HepG2 (cell line): ENCODE results near the gene OR6B3.

Experiments used
- KAT2B ChIP-seq: fragments of 150-350 bp; IDR thresholded peaks from 2 replicates; pipeline ENCODE4 v1.6.1; 2014; ENCODE audit warnings: low read depth, low read length, borderline replicate concordance
- MYC ChIP-seq: sonication (generic); formaldehyde crosslinking; IDR thresholded peaks from 2 replicates; pipeline ENCODE4 v1.9.0; 2021; ENCODE audit warnings: missing genetic modification reagents, borderline replicate concordance
- NFIC ChIP-seq: IDR thresholded peaks from 2 replicates; pipeline ENCODE4 v1.6.1; 2012; ENCODE audit warnings: mild to moderate bottlenecking, low read length, inconsistent platforms
- RAD21 ChIP-seq: fragments of 450-650 bp; formaldehyde crosslinking; IDR thresholded peaks from 2 replicates; pipeline ENCODE4 v1.5.0; 2020; ENCODE audit warnings: mild to moderate bottlenecking
- RFX5 ChIP-seq: IDR thresholded peaks from 2 replicates; pipeline ENCODE4 v1.6.1; 2011; ENCODE audit warnings: low read depth, low read length, improper control_type of control experiment
- ZBTB7A ChIP-seq: sonication (generic); formaldehyde crosslinking; IDR thresholded peaks from 2 replicates; pipeline ENCODE4 v1.8.0; 2022; ENCODE audit warnings: mild to moderate bottlenecking, missing genetic modification reagents
- TF ChIP-seq, protein P1 (sequence below): sonication (generic); formaldehyde crosslinking; IDR thresholded peaks from 2 replicates; pipeline ENCODE4 v1.5.0; 2020; ENCODE audit warnings: mild to moderate bottlenecking, missing genetic modification reagents, moderate library complexity
- TF ChIP-seq, protein P2 (sequence below): sonication (generic); formaldehyde crosslinking; IDR thresholded peaks from 2 replicates; pipeline ENCODE4 v1.4.0; 2020; ENCODE audit warnings: mild to moderate bottlenecking, missing genetic modification reagents
- TF ChIP-seq, protein P3 (sequence below): sonication (generic); formaldehyde crosslinking; IDR thresholded peaks from 2 replicates; pipeline ENCODE4 v1.5.0; 2020; ENCODE audit warnings: mild to moderate bottlenecking, missing genetic modification reagents, borderline replicate concordance

DNA sequence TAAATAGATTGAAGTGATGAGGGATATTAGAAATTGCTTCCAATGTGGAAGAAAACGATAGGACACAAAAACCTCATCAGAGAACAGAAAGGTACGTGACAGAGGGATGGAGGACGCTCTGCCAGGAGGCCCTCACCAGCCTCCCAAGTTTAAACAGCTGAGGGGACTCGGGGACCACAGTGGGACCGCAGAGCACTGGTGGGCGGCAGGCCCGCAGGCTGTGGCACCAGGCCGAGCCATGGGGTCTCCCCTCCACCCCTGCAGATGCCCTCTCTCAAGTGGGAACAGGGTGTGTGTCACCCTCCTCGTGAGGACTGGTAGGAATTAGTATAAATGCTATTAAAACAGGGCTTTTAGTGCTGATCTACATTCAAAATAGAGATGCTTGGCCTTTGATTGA lies 39.0 kb downstream of the OR6B3 start:
- TF ChIP-seq RAD21 (CRISPR knock-in tag) (no peak), KAT2B (no peak), NFIC (no peak), ZBTB7A (CRISPR knock-in tag) (no peak), MYC (CRISPR knock-in tag) (no peak), RFX5 (no peak)
- TF ChIP-seq, protein P1, sequence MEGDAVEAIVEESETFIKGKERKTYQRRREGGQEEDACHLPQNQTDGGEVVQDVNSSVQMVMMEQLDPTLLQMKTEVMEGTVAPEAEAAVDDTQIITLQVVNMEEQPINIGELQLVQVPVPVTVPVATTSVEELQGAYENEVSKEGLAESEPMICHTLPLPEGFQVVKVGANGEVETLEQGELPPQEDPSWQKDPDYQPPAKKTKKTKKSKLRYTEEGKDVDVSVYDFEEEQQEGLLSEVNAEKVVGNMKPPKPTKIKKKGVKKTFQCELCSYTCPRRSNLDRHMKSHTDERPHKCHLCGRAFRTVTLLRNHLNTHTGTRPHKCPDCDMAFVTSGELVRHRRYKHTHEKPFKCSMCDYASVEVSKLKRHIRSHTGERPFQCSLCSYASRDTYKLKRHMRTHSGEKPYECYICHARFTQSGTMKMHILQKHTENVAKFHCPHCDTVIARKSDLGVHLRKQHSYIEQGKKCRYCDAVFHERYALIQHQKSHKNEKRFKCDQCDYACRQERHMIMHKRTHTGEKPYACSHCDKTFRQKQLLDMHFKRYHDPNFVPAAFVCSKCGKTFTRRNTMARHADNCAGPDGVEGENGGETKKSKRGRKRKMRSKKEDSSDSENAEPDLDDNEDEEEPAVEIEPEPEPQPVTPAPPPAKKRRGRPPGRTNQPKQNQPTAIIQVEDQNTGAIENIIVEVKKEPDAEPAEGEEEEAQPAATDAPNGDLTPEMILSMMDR (CRISPR knock-in tag) = no peak
- TF ChIP-seq, protein P2, sequence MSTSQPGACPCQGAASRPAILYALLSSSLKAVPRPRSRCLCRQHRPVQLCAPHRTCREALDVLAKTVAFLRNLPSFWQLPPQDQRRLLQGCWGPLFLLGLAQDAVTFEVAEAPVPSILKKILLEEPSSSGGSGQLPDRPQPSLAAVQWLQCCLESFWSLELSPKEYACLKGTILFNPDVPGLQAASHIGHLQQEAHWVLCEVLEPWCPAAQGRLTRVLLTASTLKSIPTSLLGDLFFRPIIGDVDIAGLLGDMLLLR (CRISPR knock-in tag) = no peak
- TF ChIP-seq, protein P3, sequence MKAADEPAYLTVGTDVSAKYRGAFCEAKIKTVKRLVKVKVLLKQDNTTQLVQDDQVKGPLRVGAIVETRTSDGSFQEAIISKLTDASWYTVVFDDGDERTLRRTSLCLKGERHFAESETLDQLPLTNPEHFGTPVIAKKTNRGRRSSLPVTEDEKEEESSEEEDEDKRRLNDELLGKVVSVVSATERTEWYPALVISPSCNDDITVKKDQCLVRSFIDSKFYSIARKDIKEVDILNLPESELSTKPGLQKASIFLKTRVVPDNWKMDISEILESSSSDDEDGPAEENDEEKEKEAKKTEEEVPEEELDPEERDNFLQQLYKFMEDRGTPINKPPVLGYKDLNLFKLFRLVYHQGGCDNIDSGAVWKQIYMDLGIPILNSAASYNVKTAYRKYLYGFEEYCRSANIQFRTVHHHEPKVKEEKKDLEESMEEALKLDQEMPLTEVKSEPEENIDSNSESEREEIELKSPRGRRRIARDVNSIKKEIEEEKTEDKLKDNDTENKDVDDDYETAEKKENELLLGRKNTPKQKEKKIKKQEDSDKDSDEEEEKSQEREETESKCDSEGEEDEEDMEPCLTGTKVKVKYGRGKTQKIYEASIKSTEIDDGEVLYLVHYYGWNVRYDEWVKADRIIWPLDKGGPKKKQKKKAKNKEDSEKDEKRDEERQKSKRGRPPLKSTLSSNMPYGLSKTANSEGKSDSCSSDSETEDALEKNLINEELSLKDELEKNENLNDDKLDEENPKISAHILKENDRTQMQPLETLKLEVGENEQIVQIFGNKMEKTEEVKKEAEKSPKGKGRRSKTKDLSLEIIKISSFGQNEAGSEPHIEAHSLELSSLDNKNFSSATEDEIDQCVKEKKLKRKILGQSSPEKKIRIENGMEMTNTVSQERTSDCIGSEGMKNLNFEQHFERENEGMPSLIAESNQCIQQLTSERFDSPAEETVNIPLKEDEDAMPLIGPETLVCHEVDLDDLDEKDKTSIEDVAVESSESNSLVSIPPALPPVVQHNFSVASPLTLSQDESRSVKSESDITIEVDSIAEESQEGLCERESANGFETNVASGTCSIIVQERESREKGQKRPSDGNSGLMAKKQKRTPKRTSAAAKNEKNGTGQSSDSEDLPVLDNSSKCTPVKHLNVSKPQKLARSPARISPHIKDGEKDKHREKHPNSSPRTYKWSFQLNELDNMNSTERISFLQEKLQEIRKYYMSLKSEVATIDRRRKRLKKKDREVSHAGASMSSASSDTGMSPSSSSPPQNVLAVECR = no peak
